GM19035 (cell line): Measurements from ENCODE around the gene SLC24A3.

ENCODE experiments used
- ATAC-seq: cut with Tn5 transposase; IDR thresholded peaks from one replicate; pipeline ENCODE4 v1.9.1; 2021; ENCODE audit not compliant: unreplicated experiment

Gene SLC24A3

GRCh38 chr20:19380211-19380610 lies 167.8 kb downstream of the SLC24A3 start:
- no peak for ATAC-seq

- ATAC-seq = no peak
Measured at GRCh38 chr20:19381947-19382346, 169.5 kb downstream of the SLC24A3 start.

DNA sequence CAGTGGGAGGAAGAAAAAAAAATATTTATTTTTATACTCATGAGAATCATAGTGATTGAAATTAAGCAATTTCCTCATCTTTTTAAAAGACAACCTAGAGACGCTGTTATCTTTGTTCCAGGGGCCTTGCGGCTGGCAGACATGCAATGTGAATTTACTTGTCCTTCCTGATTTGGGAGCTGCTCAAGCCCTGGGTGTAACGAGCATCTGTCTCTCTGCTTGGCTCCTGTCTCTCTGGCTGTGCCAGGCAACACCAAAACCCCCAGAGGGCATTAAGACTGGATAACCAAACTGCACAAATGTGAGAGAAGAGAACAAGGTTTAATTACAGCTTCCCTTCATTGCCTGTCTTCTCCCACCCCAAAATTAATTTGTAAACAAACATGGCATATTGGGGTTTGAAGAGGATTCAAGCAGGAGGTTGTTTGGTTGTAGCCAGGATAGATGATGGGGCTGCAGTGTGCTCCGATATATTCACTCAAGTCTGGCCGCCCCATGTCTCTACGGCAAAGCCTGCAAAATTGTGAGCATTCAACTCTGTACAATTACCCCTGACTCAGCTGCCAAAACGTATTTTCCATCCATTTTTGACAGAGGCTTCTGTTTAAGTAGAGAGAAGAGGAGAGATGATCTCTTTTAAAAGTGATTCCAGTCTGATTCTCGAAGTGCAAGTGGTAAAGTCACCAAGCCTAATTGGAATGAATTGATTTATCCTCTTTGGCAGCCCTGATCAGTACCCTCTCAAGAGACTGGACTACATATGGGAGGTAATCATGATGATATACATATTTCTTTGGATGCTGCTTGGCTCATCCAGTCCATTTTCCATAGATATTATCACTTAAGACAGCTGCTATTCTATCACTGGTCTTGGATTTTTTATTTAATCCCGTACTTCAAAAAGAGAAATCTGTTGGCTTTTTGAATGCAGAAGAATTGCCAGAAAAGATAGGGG lies 170.2 kb downstream of the SLC24A3 start:
- no peak for ATAC-seq

GRCh38 chr20:19384940-19385339 lies 172.5 kb downstream of the SLC24A3 start:
- ATAC-seq = no peak

GRCh38 chr20:19387251-19387650 lies 174.8 kb downstream of the SLC24A3 start:
- no peak for ATAC-seq

- ATAC-seq = no peak
Measured at GRCh38 chr20:19392344-19393130, 180.1 kb downstream of the SLC24A3 start.

- no peak for ATAC-seq
Measured at GRCh38 chr20:19396460-19397081, 184.1 kb downstream of the SLC24A3 start.

DNA sequence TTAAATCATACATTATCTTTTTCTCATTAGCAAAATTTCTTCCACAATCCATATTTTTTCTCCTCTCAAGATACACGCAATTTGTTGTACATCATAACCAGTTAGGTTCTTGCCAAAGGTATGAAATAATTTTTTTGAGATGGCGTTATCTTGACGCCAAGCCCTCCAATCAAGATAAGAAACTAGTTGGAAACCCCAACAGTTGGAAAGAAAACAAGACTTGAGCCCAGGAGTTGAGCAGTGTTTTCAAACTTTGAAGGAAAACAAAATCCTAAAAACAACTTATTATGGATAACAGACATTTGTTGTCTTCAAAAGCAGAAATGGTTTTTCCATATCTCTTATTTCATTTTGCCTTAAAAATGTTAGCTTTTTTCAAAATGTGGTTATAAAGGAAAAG lies 184.8 kb downstream of the SLC24A3 start:
- no peak for ATAC-seq

DNA sequence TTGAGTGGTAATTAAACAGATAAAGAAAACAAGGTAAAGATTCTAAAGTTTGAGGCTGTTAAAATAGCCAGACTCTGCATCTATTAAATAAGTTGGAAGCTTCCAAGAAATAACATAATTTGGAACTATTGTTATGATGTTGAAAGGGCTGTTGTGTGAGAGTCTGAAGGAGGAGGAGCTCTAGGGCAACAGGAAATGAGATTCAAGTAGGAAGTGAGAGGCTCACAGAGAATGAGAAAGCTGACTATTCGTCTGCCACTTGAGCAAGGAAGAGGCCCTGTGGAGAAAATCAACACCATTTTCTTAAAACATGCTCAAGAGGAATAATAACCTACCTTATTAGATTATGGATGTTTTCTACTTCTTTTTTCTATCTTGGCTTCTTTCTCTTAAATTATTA lies 185.2 kb downstream of the SLC24A3 start:
- no peak for ATAC-seq

GRCh38 chr20:19401096-19401495 lies 188.7 kb downstream of the SLC24A3 start:
- ATAC-seq = no peak

GRCh38 chr20:19403549-19403948 lies 191.1 kb downstream of the SLC24A3 start:
- ATAC-seq = no peak

DNA sequence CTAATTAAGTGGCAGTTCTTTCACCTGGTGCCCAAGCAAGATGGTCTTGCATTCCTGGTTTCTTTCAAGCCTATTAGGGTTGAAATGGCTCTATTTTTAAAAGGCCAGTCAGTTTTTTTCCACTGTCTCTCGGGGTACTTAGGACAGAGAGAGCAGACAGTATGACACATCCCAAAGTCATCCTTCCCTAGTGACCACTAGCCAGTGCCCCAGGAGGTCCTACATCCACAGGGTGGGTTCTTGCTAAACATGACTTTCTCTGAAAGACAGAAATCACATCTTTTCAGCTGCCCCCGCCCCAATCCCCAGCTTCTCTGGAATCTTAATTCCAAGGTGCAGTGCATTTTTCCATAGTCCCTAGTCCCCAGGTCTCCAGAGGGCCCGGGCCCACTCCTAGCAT lies 192.4 kb downstream of the SLC24A3 start:
- ATAC-seq = no peak

- no peak for ATAC-seq
Measured at GRCh38 chr20:19405958-19406357, 193.5 kb downstream of the SLC24A3 start.

DNA sequence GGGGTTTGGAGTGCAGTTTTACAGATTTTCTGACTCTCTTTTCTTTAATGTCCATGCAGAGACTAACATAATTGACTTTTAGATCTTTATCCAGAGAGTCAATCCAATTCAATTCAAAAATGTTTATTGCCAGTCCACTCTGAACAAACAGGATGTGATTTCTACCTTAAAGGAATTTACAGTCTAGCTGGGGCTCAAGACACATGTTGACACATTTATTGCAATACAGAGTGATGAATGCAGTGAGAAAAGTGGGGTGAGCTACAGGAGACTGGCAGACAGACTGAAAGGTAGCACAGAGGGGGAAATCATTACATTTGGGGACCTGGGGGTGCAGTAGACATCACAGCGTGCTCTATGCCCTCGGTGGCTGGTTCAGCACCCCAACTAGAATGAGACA lies 193.9 kb downstream of the SLC24A3 start:
- no peak for ATAC-seq

DNA sequence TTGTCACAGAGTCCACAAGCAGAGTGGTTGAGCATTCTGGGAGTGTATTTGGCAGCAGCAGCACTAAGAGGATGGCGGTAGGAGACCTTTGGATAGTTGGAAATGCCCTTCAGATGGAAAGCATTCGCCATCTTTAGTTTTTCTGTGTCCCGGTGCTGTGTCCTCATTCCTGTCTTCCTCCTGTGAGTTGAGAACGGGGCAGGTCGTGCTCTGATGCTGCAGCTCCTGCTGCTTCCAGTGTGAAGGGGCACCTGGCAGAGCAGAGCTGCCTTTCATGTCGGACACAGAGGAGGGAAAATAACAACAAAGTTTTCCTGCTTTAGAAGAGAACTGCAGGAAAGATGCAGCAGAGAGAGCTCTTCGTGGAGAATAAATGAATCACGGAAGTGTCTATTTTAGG lies 194.8 kb downstream of the SLC24A3 start:
- ATAC-seq = no peak

GRCh38 chr20:19407736-19408135 lies 195.3 kb downstream of the SLC24A3 start:
- no peak for ATAC-seq

DNA sequence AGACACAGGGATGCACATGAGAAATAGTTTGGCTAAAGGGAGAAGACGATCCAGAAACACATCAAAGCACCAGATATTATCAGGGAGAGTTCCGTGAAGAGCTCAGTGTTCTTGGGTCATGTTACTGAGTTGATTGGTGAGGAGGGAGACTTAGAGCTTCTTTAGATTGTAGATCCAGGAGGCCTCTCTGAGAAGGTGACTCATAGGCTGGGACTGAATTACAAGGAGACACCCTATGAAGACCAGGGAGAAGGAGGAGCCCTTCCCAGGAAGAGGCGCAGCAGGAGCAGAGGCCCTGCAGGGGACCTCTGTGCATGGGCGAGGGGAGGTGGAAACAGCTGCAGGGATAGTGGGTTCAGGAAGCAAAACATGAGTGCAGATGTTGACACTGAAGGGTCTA lies 196.5 kb downstream of the SLC24A3 start:
- ATAC-seq = no peak

DNA sequence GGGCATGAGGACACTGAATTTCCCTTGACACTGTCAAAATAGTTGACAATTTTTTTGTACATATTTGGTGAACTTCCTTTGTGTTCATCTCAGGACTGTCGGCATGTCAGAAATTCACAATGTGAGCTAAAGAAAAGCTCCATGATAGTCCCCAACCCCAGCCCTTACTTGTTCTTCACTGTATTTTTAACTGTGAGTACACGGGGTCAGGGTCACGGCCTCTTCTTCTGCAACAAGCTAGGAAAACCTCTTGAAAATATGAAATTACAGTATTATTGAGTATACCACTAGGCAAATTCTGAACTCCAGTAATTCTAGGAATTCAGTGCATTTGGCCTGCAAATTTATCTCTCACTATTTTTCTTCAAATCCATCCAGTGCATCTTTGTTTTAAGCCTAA lies 199.4 kb downstream of the SLC24A3 start:
- no peak for ATAC-seq

DNA sequence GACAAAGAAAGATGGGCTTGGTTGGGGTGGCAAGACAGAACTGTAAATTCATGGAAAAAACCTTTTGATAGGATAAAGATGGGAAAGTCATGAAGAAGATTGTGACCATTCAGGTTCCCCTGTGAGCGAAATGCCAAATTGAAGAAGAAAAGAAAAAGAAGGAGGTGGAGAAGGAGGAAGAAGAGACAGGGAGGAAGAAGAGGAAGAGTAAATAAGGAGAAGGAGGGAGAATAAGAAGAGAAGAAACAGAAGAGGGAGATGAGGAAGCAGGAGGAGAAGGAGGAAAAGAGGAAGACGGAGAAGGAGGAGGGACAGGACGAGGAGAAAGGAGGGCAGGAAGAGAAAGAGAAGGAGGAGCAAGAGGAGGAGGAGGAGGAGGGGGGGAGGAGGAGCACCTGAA lies 199.8 kb downstream of the SLC24A3 start:
- no peak for ATAC-seq

- no peak for ATAC-seq
Measured at GRCh38 chr20:19414600-19414999, 202.2 kb downstream of the SLC24A3 start.

GRCh38 chr20:19415786-19416185 lies 203.3 kb downstream of the SLC24A3 start:
- no peak for ATAC-seq

DNA sequence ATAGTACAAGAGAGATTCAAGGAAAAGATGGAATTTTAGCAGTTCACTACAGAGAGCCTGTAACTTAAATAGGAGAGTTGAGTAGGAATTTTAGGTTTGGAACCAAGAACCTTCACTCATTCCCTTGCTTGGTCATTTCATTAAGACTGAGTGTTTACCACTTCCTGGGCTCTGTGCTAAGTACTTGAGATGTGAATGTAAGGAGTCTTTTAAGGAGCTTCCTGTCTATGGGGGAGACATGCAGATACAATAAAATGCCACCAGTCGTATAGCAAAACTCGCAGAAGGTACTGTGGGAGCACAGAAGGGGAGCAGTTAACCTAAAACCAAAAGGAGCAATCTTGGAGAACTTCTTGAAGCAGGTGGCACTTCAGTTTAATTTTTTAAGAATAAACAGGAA lies 204.2 kb downstream of the SLC24A3 start:
- ATAC-seq = no peak
